ENCODE results near the gene TCF4.

The TCF4 gene

GRCh38 chr18:55256226-55256928, 331.6 kb downstream of the TCF4 start:
- Histone ChIP-seq H3K4me3 (ENCODE audit: low read depth in 1 of 2, low read length in 2 of 2) (no peak overlapping the region), H3K9ac (ENCODE audit: low read length) (no peak overlapping the region), H3K27ac (ENCODE audit: low read depth, low read length) (no peak overlapping the region), H3K4me1 (ENCODE audit: insufficient read depth, low read length) (peaks cover 20% of the 10 kb centered on the region), H3K36me3 (ENCODE audit: insufficient read depth, low read length) (peaks cover 48% of the 10 kb centered on the region), H3K27me3 (ENCODE audit: control insufficient read depth in 1 of 2, insufficient read depth in 2 of 2, low read length in 2 of 2) (no peaks in the 10 kb centered on the region), H3K9me3 (ENCODE audit: low read length) (no peaks in the 10 kb centered on the region)

- Histone ChIP-seq H3K4me3 (ENCODE audit: low read depth in 1 of 2, low read length in 2 of 2) (no peak overlapping the region), H3K27ac (ENCODE audit: low read depth, low read length) (no peak overlapping the region), H3K36me3 (ENCODE audit: insufficient read depth, low read length) (peaks cover 41% of the 10 kb centered on the region), H3K9me3 (ENCODE audit: low read length) (no peaks in the 10 kb centered on the region), H3K27me3 (ENCODE audit: control insufficient read depth in 1 of 2, insufficient read depth in 2 of 2, low read length in 2 of 2) (no peaks in the 10 kb centered on the region), H3K9ac (ENCODE audit: low read length) (no peak overlapping the region), H3K4me1 (ENCODE audit: insufficient read depth, low read length) (peaks cover 33% of the 10 kb centered on the region)
Measured at GRCh38 chr18:55253814-55254213, 334.2 kb downstream of the TCF4 start.

GRCh38 chr18:55252901-55253300, 335.1 kb downstream of the TCF4 start:
- no peak overlapping the region for H3K9ac ChIP-seq (ENCODE audit: low read length)
- no peak overlapping the region for H3K27ac ChIP-seq (ENCODE audit: low read depth, low read length)
- H3K27me3 ChIP-seq (ENCODE audit: control insufficient read depth in 1 of 2, insufficient read depth in 2 of 2, low read length in 2 of 2) = no peaks in the 10 kb centered on the region
- H3K4me3 ChIP-seq (ENCODE audit: low read depth in 1 of 2, low read length in 2 of 2) = no peak overlapping the region
- no peaks in the 10 kb centered on the region for H3K9me3 ChIP-seq (ENCODE audit: low read length)
- H3K4me1 ChIP-seq (ENCODE audit: insufficient read depth, low read length) = peaks cover 33% of the 10 kb centered on the region
- H3K36me3 ChIP-seq (ENCODE audit: insufficient read depth, low read length) = peaks cover 37% of the 10 kb centered on the region

GRCh38 chr18:55252053-55252675, 335.8 kb downstream of the TCF4 start:
- Histone ChIP-seq H3K4me3 (ENCODE audit: low read depth in 1 of 2, low read length in 2 of 2) (no peak overlapping the region), H3K4me1 (ENCODE audit: insufficient read depth, low read length) (peaks cover 33% of the 10 kb centered on the region), H3K27me3 (ENCODE audit: control insufficient read depth in 1 of 2, insufficient read depth in 2 of 2, low read length in 2 of 2) (no peaks in the 10 kb centered on the region), H3K9ac (ENCODE audit: low read length) (no peak overlapping the region), H3K36me3 (ENCODE audit: insufficient read depth, low read length) (peaks cover 32% of the 10 kb centered on the region), H3K9me3 (ENCODE audit: low read length) (no peaks in the 10 kb centered on the region), H3K27ac (ENCODE audit: low read depth, low read length) (no peak overlapping the region)

- H3K4me1 ChIP-seq (ENCODE audit: insufficient read depth, low read length) = peaks cover 35% of the 10 kb centered on the region
- H3K27me3 ChIP-seq (ENCODE audit: control insufficient read depth in 1 of 2, insufficient read depth in 2 of 2, low read length in 2 of 2) = no peaks in the 10 kb centered on the region
- peaks cover 24% of the 10 kb centered on the region for H3K36me3 ChIP-seq (ENCODE audit: insufficient read depth, low read length)
- H3K9ac ChIP-seq (ENCODE audit: low read length) = no peak overlapping the region
- no peak overlapping the region for H3K27ac ChIP-seq (ENCODE audit: low read depth, low read length)
- peak overlapping the region in 1 of 2 donors; percentile 45 for H3K4me3 ChIP-seq (ENCODE audit: low read depth in 1 of 2, low read length in 2 of 2)
- H3K9me3 ChIP-seq (ENCODE audit: low read length) = no peaks in the 10 kb centered on the region
Measured at GRCh38 chr18:55251254-55251971, 336.6 kb downstream of the TCF4 start.

GRCh38 chr18:55250768-55251173, 337.2 kb downstream of the TCF4 start:
- Histone ChIP-seq H3K9ac (ENCODE audit: low read length) (no peak overlapping the region), H3K4me3 (ENCODE audit: low read depth in 1 of 2, low read length in 2 of 2) (no peak overlapping the region), H3K27ac (ENCODE audit: low read depth, low read length) (no peak overlapping the region), H3K4me1 (ENCODE audit: insufficient read depth, low read length) (peaks cover 41% of the 10 kb centered on the region), H3K36me3 (ENCODE audit: insufficient read depth, low read length) (peaks cover 18% of the 10 kb centered on the region), H3K9me3 (ENCODE audit: low read length) (no peaks in the 10 kb centered on the region), H3K27me3 (ENCODE audit: control insufficient read depth in 1 of 2, insufficient read depth in 2 of 2, low read length in 2 of 2) (no peaks in the 10 kb centered on the region)

GRCh38 chr18:55249550-55249949, 338.4 kb downstream of the TCF4 start:
- H3K27me3 ChIP-seq (ENCODE audit: control insufficient read depth in 1 of 2, insufficient read depth in 2 of 2, low read length in 2 of 2) = no peaks in the 10 kb centered on the region
- H3K9me3 ChIP-seq (ENCODE audit: low read length) = no peaks in the 10 kb centered on the region
- H3K27ac ChIP-seq (ENCODE audit: low read depth, low read length) = no peak overlapping the region
- peaks cover 8% of the 10 kb centered on the region for H3K36me3 ChIP-seq (ENCODE audit: insufficient read depth, low read length)
- no peak overlapping the region for H3K4me3 ChIP-seq (ENCODE audit: low read depth in 1 of 2, low read length in 2 of 2)
- peaks cover 53% of the 10 kb centered on the region for H3K4me1 ChIP-seq (ENCODE audit: insufficient read depth, low read length)
- H3K9ac ChIP-seq (ENCODE audit: low read length) = no peak overlapping the region

- Histone ChIP-seq H3K27me3 (ENCODE audit: control insufficient read depth in 1 of 2, insufficient read depth in 2 of 2, low read length in 2 of 2) (no peaks in the 10 kb centered on the region), H3K4me1 (ENCODE audit: insufficient read depth, low read length) (peaks cover 63% of the 10 kb centered on the region), H3K9ac (ENCODE audit: low read length) (no peak overlapping the region), H3K4me3 (ENCODE audit: low read depth in 1 of 2, low read length in 2 of 2) (no peak overlapping the region), H3K27ac (ENCODE audit: low read depth, low read length) (no peak overlapping the region), H3K9me3 (ENCODE audit: low read length) (no peaks in the 10 kb centered on the region), H3K36me3 (ENCODE audit: insufficient read depth, low read length) (no peaks in the 10 kb centered on the region)
Measured at GRCh38 chr18:55248495-55248894, 339.5 kb downstream of the TCF4 start.

GRCh38 chr18:55247032-55247431, 341.0 kb downstream of the TCF4 start:
- no peak overlapping the region for H3K9ac ChIP-seq (ENCODE audit: low read length)
- no peaks in the 10 kb centered on the region for H3K27me3 ChIP-seq (ENCODE audit: control insufficient read depth in 1 of 2, insufficient read depth in 2 of 2, low read length in 2 of 2)
- H3K9me3 ChIP-seq (ENCODE audit: low read length) = no peaks in the 10 kb centered on the region
- peaks cover 54% of the 10 kb centered on the region for H3K4me1 ChIP-seq (ENCODE audit: insufficient read depth, low read length)
- no peak overlapping the region for H3K4me3 ChIP-seq (ENCODE audit: low read depth in 1 of 2, low read length in 2 of 2)
- no peak overlapping the region for H3K27ac ChIP-seq (ENCODE audit: low read depth, low read length)
- no peaks in the 10 kb centered on the region for H3K36me3 ChIP-seq (ENCODE audit: insufficient read depth, low read length)

GRCh38 chr18:55246278-55246677, 341.7 kb downstream of the TCF4 start:
- peaks cover 5% of the 10 kb centered on the region for H3K36me3 ChIP-seq (ENCODE audit: insufficient read depth, low read length)
- no peak overlapping the region for H3K9ac ChIP-seq (ENCODE audit: low read length)
- no peaks in the 10 kb centered on the region for H3K9me3 ChIP-seq (ENCODE audit: low read length)
- no peaks in the 10 kb centered on the region for H3K27me3 ChIP-seq (ENCODE audit: control insufficient read depth in 1 of 2, insufficient read depth in 2 of 2, low read length in 2 of 2)
- H3K4me3 ChIP-seq (ENCODE audit: low read depth in 1 of 2, low read length in 2 of 2) = no peak overlapping the region
- H3K4me1 ChIP-seq (ENCODE audit: insufficient read depth, low read length) = peaks cover 46% of the 10 kb centered on the region
- H3K27ac ChIP-seq (ENCODE audit: low read depth, low read length) = no peak overlapping the region

GRCh38 chr18:55245211-55245614, 342.8 kb downstream of the TCF4 start:
- Histone ChIP-seq H3K9ac (ENCODE audit: low read length) (peak overlapping the region; percentile 6), H3K4me1 (ENCODE audit: insufficient read depth, low read length) (peaks cover 35% of the 10 kb centered on the region), H3K4me3 (ENCODE audit: low read depth in 1 of 2, low read length in 2 of 2) (no peak overlapping the region), H3K9me3 (ENCODE audit: low read length) (no peaks in the 10 kb centered on the region), H3K27me3 (ENCODE audit: control insufficient read depth in 1 of 2, insufficient read depth in 2 of 2, low read length in 2 of 2) (no peaks in the 10 kb centered on the region), H3K27ac (ENCODE audit: low read depth, low read length) (peak overlapping the region; percentile 19), H3K36me3 (ENCODE audit: insufficient read depth, low read length) (peaks cover 5% of the 10 kb centered on the region)

Measured in muscle layer of colon (tissue), 2 donors.